Thymus (tissue), 11 donors: Measurements from ENCODE around the gene SERPINE1. TPM values are rescaled to one million over a fixed set of nuclear protein-coding genes. Genes with fewer than 3 reads are reported as not detected.

Experiments
- DNase-seq, 9 donors: peaks; one replicate each; pipeline ENCODE4 v3.0.0-alpha.2; 2013; ENCODE audit warnings: low spot score in 9 of 9, low read depth in 6 of 9, missing footprints in 1 of 9
- H3K27ac ChIP-seq, 2 donors: one replicate each; pipeline ENCODE4 v1.5.1; 2013; ENCODE audit warnings: control low read depth in 1 of 2, low read depth in 1 of 2, low read length in 1 of 2, mild to moderate bottlenecking in 1 of 2, moderate library complexity in 1 of 2
- H3K27me3 ChIP-seq, 2 donors: one replicate each; pipeline ENCODE4 v1.5.1; 2013; ENCODE audit warnings: low read length in 1 of 2; ENCODE audit not compliant: control insufficient read depth in 2 of 2, insufficient read depth in 1 of 2
- H3K36me3 ChIP-seq, 2 donors: one replicate each; pipeline ENCODE4 v1.5.1; 2013; ENCODE audit warnings: low read length in 1 of 2, mild to moderate bottlenecking in 1 of 2, moderate library complexity in 1 of 2; ENCODE audit not compliant: control insufficient read depth in 2 of 2, insufficient read depth in 2 of 2
- H3K4me1 ChIP-seq, 2 donors: one replicate each; pipeline ENCODE4 v1.5.1; 2013; ENCODE audit warnings: low read length in 2 of 2; ENCODE audit not compliant: control insufficient read depth in 2 of 2, insufficient read depth in 2 of 2
- H3K4me3 ChIP-seq, 2 donors: one replicate each; pipeline ENCODE4 v1.5.1; 2013; ENCODE audit warnings: low read length in 2 of 2, control low read depth in 1 of 2, mild to moderate bottlenecking in 1 of 2
- H3K9me3 ChIP-seq, 2 donors: one replicate each; pipeline ENCODE4 v1.5.1; 2013; ENCODE audit warnings: low read length in 1 of 2, mild to moderate bottlenecking in 1 of 2; ENCODE audit not compliant: control insufficient read depth in 2 of 2, insufficient read depth in 1 of 2
- WGBS: extraction: QIAGEN DNeasy Blood & Tissue Kit; methylation state at CpG from one replicate; pipeline ENCODE4 v1.1.7; 2013; 5-methylcytosine and 5-hydroxymethylcytosine counted together
- polyA plus RNA-seq: library from polyadenylated mRNA; stranded (reverse); fragments of 200-250 nt; gene quantifications from one replicate; pipeline ENCODE4 v1.2.3, GENCODE V29; 2013
- total RNA-seq: library from RNA; stranded (reverse); fragments of 120-200 nt; gene quantifications from one replicate; pipeline ENCODE4 v1.2.4, GENCODE V29; 2013
- donor health status: healthy.

Gene SERPINE1
- total and polyA plus RNA-seq, 2 donors: 2.1 to 7.3 TPM

DNA sequence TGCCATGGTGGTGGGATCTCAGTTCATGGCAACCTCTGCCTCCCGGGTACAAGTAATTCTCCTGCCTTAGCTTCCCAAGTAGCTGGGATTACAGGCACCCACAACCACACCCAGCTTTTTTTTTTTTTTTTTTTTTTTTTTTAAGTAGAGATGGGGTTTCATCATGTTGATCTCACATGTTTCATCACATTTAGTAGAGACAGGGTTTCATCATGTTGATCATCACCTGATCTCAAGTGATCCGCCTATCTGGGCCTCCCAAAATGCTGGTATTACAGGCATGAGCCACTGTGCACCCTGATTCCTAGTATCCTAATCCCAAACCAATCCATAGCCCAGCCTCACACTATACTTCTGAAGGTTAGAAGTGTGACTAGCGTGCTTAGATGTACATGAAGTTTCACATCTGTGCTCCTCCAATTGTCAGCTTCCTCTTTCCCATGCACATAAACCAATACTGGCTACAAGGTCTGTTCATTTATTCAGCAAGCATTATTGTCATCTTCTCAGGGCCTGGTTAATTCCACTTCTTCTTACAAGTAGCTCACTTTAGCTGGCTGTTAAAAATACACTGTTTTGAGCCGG, 60.0 kb downstream of the SERPINE1 start:
- Histone ChIP-seq H3K27me3 (peaks cover 9 to 24% of the 10 kb centered on the region in 2 donors), H3K36me3 (no peaks in the 10 kb centered on the region), H3K4me3 (no peak overlapping the region), H3K27ac (no peak overlapping the region), H3K4me1 (no peaks in the 10 kb centered on the region), H3K9me3 (no peaks in the 10 kb centered on the region)
- WGBS: 90% methylated on average over 4 of the region's 4 CpGs
- DNase-seq: no peak

Other genes starting within 250 kb of the SERPINE1 start
- 2.7 TPM for gene UFSP1, start 237.4 kb upstream of the SERPINE1 start, total RNA-seq
- 3.6 TPM for gene UFSP1, start 237.4 kb upstream of the SERPINE1 start, polyA plus RNA-seq
- gene ACHE, start 231.2 kb upstream of the SERPINE1 start, total RNA-seq: 6.9 TPM
- gene ACHE, start 231.2 kb upstream of the SERPINE1 start, polyA plus RNA-seq: 7.9 TPM
- gene MUC3A, start 177.6 kb upstream of the SERPINE1 start, total RNA-seq: 1.4 TPM
- 2.3 TPM for gene MUC3A, start 177.6 kb upstream of the SERPINE1 start, polyA plus RNA-seq
- gene MUC12, start 157.5 kb upstream of the SERPINE1 start, total RNA-seq: 0.57 TPM
- 1.4 TPM for gene MUC12, start 157.5 kb upstream of the SERPINE1 start, polyA plus RNA-seq
- gene MUC17, start 107.0 kb upstream of the SERPINE1 start, total RNA-seq: under 0.01 TPM
- under 0.01 TPM for gene MUC17, start 107.0 kb upstream of the SERPINE1 start, polyA plus RNA-seq
- 6.9 TPM for gene TRIM56, start 41.6 kb upstream of the SERPINE1 start, total RNA-seq
- gene TRIM56, start 41.6 kb upstream of the SERPINE1 start, polyA plus RNA-seq: 12.8 TPM
- gene AP1S1, start 27.4 kb downstream of the SERPINE1 start, total RNA-seq: 27.9 TPM
- gene AP1S1, start 27.4 kb downstream of the SERPINE1 start, polyA plus RNA-seq: 48.5 TPM
- 0.05 TPM for gene VGF, start 38.5 kb downstream of the SERPINE1 start, total RNA-seq
- 0.52 TPM for gene VGF, start 38.5 kb downstream of the SERPINE1 start, polyA plus RNA-seq
- not detected for gene NAT16, start 53.2 kb downstream of the SERPINE1 start, total RNA-seq
- not detected for gene NAT16, start 53.2 kb downstream of the SERPINE1 start, polyA plus RNA-seq
- not detected for gene MOGAT3, start 73.9 kb downstream of the SERPINE1 start, total RNA-seq
- 0.11 TPM for gene MOGAT3, start 73.9 kb downstream of the SERPINE1 start, polyA plus RNA-seq
- 7.1 TPM for gene PLOD3, start 90.5 kb downstream of the SERPINE1 start, total RNA-seq
- gene PLOD3, start 90.5 kb downstream of the SERPINE1 start, polyA plus RNA-seq: 32.0 TPM
- 68.3 TPM for gene ZNHIT1, start 91.1 kb downstream of the SERPINE1 start, total RNA-seq
- gene ZNHIT1, start 91.1 kb downstream of the SERPINE1 start, polyA plus RNA-seq: 103 TPM
- 4.6 TPM for gene CLDN15, start 110.7 kb downstream of the SERPINE1 start, total RNA-seq
- 34.2 TPM for gene CLDN15, start 110.7 kb downstream of the SERPINE1 start, polyA plus RNA-seq
- 188 TPM for gene FIS1, start 118.0 kb downstream of the SERPINE1 start, total RNA-seq
- gene FIS1, start 118.0 kb downstream of the SERPINE1 start, polyA plus RNA-seq: 148 TPM
- gene IFT22, start 194.7 kb downstream of the SERPINE1 start, total RNA-seq: 17.8 TPM
- 19.7 TPM for gene IFT22, start 194.7 kb downstream of the SERPINE1 start, polyA plus RNA-seq
- 3.0 TPM for gene COL26A1, start 235.8 kb downstream of the SERPINE1 start, total RNA-seq
- gene COL26A1, start 235.8 kb downstream of the SERPINE1 start, polyA plus RNA-seq: 0.41 TPM